B cell (primary cell): ENCODE data around the gene TMCC3. TPM values are rescaled to one million over a fixed set of nuclear protein-coding genes. Genes with fewer than 3 reads are reported as not detected.
A peak's percentile ranks its signal among the peaks of the same experiment; 100 is the strongest.

Experiments used
- ATAC-seq: fragments of 200-7000 bp; cut with Tn5 transposase; one replicate; pipeline ENCODE4 v1.10.0; 2021; ENCODE audit warnings: low read depth, mild to moderate bottlenecking, moderate number of reproducible peaks, moderate library complexity
- CTCF ChIA-PET: fragments of 350-600 bp; sonication (Branson Sonifier 250); formaldehyde crosslinking; loops from one replicate; lab custom pipeline; 2021; ENCODE audit warnings: antibody characterized with exemption, inconsistent platforms; lab: Charles Lee
- POLR2A ChIA-PET: fragments of 350-600 bp; sonication (Branson Sonifier 250); formaldehyde crosslinking; loops from one replicate; lab custom pipeline; 2021; ENCODE audit warnings: antibody characterized with exemption; lab: Charles Lee
- DNase-seq: peaks from one replicate; pipeline ENCODE4 v3.0.0; 2013
- H2AFZ ChIP-seq: 2 replicates; pipeline ENCODE4 v1.6.1; 2012; ENCODE audit warnings: mild to moderate bottlenecking, low read depth, low read length; ENCODE audit not compliant: insufficient read depth, poor library complexity, severe bottlenecking
- H3K27ac ChIP-seq, 2 donors: 1 replicate in 1 of 2; 2 replicates in 1 of 2; pipeline ENCODE4 v1.5.1; 2012 to 2013; ENCODE audit warnings: low read length in 2 of 2, mild to moderate bottlenecking in 2 of 2, moderate library complexity in 1 of 2
- H3K27me3 ChIP-seq, 4 experiments: fragments of 200-600 bp in 1 of 4; sonication (generic) in 1 of 4; replicated peaks in 1 of 4; 1 replicate in 2 of 4; 2 replicates in 2 of 4; pipeline versions ENCODE4 v1.6.1 to v1.7.0; 2013 to 2016; ENCODE audit warnings: low read length in 3 of 4, mild to moderate bottlenecking in 2 of 4, mixed read lengths in 1 of 4, moderate library complexity in 1 of 4; ENCODE audit not compliant: insufficient read depth in 4 of 4, control insufficient read depth in 3 of 4; ENCODE audit errors: control extremely low read depth in 1 of 4
- H3K36me3 ChIP-seq, 2 experiments: replicated peaks in 1 of 2; 1 replicate in 1 of 2; 2 replicates in 1 of 2; pipeline versions ENCODE4 v1.6.1 to v1.7.1; 2013; ENCODE audit warnings: low read length in 1 of 2; ENCODE audit not compliant: insufficient read depth in 2 of 2, control insufficient read depth in 1 of 2; ENCODE audit errors: control extremely low read depth in 1 of 2, extremely low read depth in 1 of 2
- H3K4me1 ChIP-seq, 2 donors: fragments of 200-600 bp in 1 of 2; sonication (generic) in 1 of 2; 1 replicate in 1 of 2; 2 replicates in 1 of 2; pipeline versions ENCODE4 v1.5.1 to v1.6.1; 2013 to 2017; ENCODE audit warnings: low read length in 2 of 2; ENCODE audit not compliant: control insufficient read depth in 2 of 2, insufficient read depth in 2 of 2
- H3K4me2 ChIP-seq: replicated peaks from 2 replicates; pipeline ENCODE3; 2012; ENCODE audit warnings: mild to moderate bottlenecking, low read depth, low read length; ENCODE audit not compliant: poor library complexity, severe bottlenecking
- H3K4me3 ChIP-seq, 5 experiments: fragments of 200-600 bp in 1 of 5; sonication (generic) in 1 of 5; 1 replicate in 3 of 5; 2 replicates in 2 of 5; pipeline versions ENCODE4 v1.5.1 to v1.7.0; 2011 to 2016; ENCODE audit warnings: low read length in 4 of 5, mild to moderate bottlenecking in 4 of 5, low read depth in 2 of 5, control low read depth in 1 of 5, moderate library complexity in 1 of 5; ENCODE audit not compliant: insufficient read depth in 1 of 5; ENCODE audit errors: control extremely low read depth in 1 of 5, extremely low read depth in 1 of 5
- H3K79me2 ChIP-seq: fragments of 200-600 bp; sonication (generic); one replicate; pipeline ENCODE4 v1.6.0; 2016; ENCODE audit warnings: low read length; ENCODE audit not compliant: control insufficient read depth, insufficient read depth
- H3K9ac ChIP-seq: fragments of 200-600 bp; sonication (generic); 2 replicates; pipeline ENCODE4 v1.6.1; 2017; ENCODE audit warnings: mild to moderate bottlenecking, low read length, moderate library complexity
- H3K9me3 ChIP-seq, 3 donors: one replicate each; pipeline versions ENCODE4 v1.6.1 to v1.7.1; 2013; ENCODE audit warnings: low read length in 2 of 3; ENCODE audit not compliant: control insufficient read depth in 2 of 3, insufficient read depth in 1 of 3; ENCODE audit errors: control extremely low read depth in 1 of 3
- H4K20me1 ChIP-seq: 2 replicates; pipeline ENCODE4 v1.6.0; 2012; ENCODE audit warnings: mild to moderate bottlenecking, low read length; ENCODE audit not compliant: insufficient read depth, control insufficient read depth, poor library complexity, severe bottlenecking
- H3K27ac Mint-ChIP-seq: one replicate; pipeline ENCODE4 v1.8.0; 2021; ENCODE audit warnings: mixed read lengths
- H3K27me3 Mint-ChIP-seq: one replicate; pipeline ENCODE4 v1.8.0; 2021; ENCODE audit warnings: mixed read lengths
- H3K4me1 Mint-ChIP-seq: one replicate; pipeline ENCODE4 v1.8.0; 2021; ENCODE audit warnings: mixed read lengths
- H3K4me3 Mint-ChIP-seq: one replicate; pipeline ENCODE4 v1.8.0; 2021; ENCODE audit warnings: mixed read lengths
- H3K9me3 Mint-ChIP-seq: one replicate; pipeline ENCODE4 v1.8.0; 2022; ENCODE audit warnings: mixed read lengths; ENCODE audit not compliant: insufficient read depth
- CTCF ChIP-seq: fragments of 200-600 bp; IDR thresholded peaks from one replicate; pipeline ENCODE4 v1.8.0; 2022; ENCODE audit warnings: antibody characterized with exemption, mild to moderate bottlenecking
- EZH2 ChIP-seq: IDR thresholded peaks from 2 replicates; pipeline ENCODE4 v1.6.1; 2012; ENCODE audit warnings: borderline replicate concordance, low read depth, mild to moderate bottlenecking, moderate library complexity, low read length; ENCODE audit not compliant: insufficient read depth, poor library complexity, severe bottlenecking
- WGBS: methylation state at CpG from one replicate; pipeline ENCODE4 v1.1.5; 2013; ENCODE audit warnings: missing lambda C conversion rate; ENCODE audit not compliant: insufficient coverage; 5-methylcytosine and 5-hydroxymethylcytosine counted together
- intact Hi-C: fragments of 100-400 bp; cut with micrococcal nuclease; formaldehyde crosslinking; loops from one replicate; pipeline ENCODE4 v1.10.0; 2022
- polyA plus RNA-seq: library from polyadenylated mRNA; depleted of rRNA; stranded (reverse); fragments of >200 nt; gene quantifications from 2 replicates; pipeline ENCODE4 v1.2.3, GENCODE V29; 2012
- total RNA-seq, 2 donors: library from RNA; stranded (reverse); fragments of 120-200 nt in 1 of 2; gene quantifications; 1 replicate in 1 of 2; 2 replicates in 1 of 2; pipeline versions ENCODE4 v1.2.3 to v1.2.4, GENCODE V29; 2013 to 2022

Gene TMCC3
- total and polyA plus RNA-seq, 2 donors (not counting 1 experiment from before 2014, with no cell fraction given): 4.5 to 8.8 TPM

GRCh38 chr12:94621662-94622359 is 28.5 kb downstream of the TMCC3 start:
- Histone ChIP-seq H3K27ac (peak overlapping the region in 1 of 2 donors; percentile 35), H3K4me2 (peak overlapping the region; percentile 66), H3K9me3 (peaks cover 0 to 16% (median 4%) of the 10 kb centered on the region in 3 donors), H3K4me3 (peak overlapping the region in 4 of 5 experiments; percentile 9 to 31 (median 28)), H4K20me1 (no peaks in the 10 kb centered on the region), H3K27me3 (no peaks in the 10 kb centered on the region), H3K4me1 (peaks cover 11 to 12% of the 10 kb centered on the region in 2 donors), H3K79me2 (peaks cover 19% of the 10 kb centered on the region), H3K9ac (peak overlapping the region; percentile 57), H2AFZ (peak overlapping the region; percentile 50), H3K36me3 (peaks cover 0 to 3% of the 10 kb centered on the region in 2 experiments)
- no CpG with 5 or more reads among the region's 7 CpGs for WGBS
- peak overlapping the region; percentile 83 for H3K4me3 Mint-ChIP-seq
- H3K4me1 Mint-ChIP-seq: peaks cover 19% of the 10 kb centered on the region
- H3K9me3 Mint-ChIP-seq: peaks cover 4% of the 10 kb centered on the region
- intact Hi-C loops: no loop called here
- peak; percentile 51 for DNase-seq
- POLR2A ChIA-PET: no interaction called here
- TF ChIP-seq CTCF (no peak), EZH2 (no peak)
- peak; percentile 65 for ATAC-seq
- peak overlapping the region; percentile 74 for H3K27ac Mint-ChIP-seq
- CTCF ChIA-PET: interaction anchor here (1.3 to 2.5 kb wide), 2 partner anchors 18 to 254 kb away, joined by 5 to 13 read pairs; no protein-coding TSS in a partner anchor
- H3K27me3 Mint-ChIP-seq: no peaks in the 10 kb centered on the region

- H3K79me2 ChIP-seq: peaks cover 20% of the 10 kb centered on the region
- intact Hi-C loops: no loop called here
- no peaks in the 10 kb centered on the region for H3K9me3 Mint-ChIP-seq
These were observed 29.7 kb downstream of the TMCC3 start for GRCh38 chr12:94620621-94621020.

More at GRCh38 chr12:94620621-94621020, 29.7 kb downstream of the TMCC3 start:
- Histone ChIP-seq H3K9ac (no peak overlapping the region), H3K4me2 (no peak overlapping the region), H3K4me3 (no peak overlapping the region), H3K36me3 (peaks cover 0 to 5% of the 10 kb centered on the region in 2 experiments), H3K4me1 (peaks cover 11 to 12% of the 10 kb centered on the region in 2 donors), H4K20me1 (no peaks in the 10 kb centered on the region), H3K27ac (no peak overlapping the region), H3K27me3 (no peaks in the 10 kb centered on the region), H2AFZ (no peak overlapping the region), H3K9me3 (peaks cover 0 to 8% (median 0%) of the 10 kb centered on the region in 3 donors)
- no CpG with 5 or more reads among the region's 3 CpGs for WGBS
- ATAC-seq (no peak), DNase-seq (no peak)
- H3K4me1 Mint-ChIP-seq: peaks cover 19% of the 10 kb centered on the region
- no peak overlapping the region for H3K4me3 Mint-ChIP-seq
- no peak overlapping the region for H3K27ac Mint-ChIP-seq
- ChIA-PET CTCF (interaction anchor here (1.3 kb wide), 1 partner anchor 255 kb away, joined by 5 read pairs; no protein-coding TSS in a partner anchor), POLR2A (interaction anchor here (0.6 kb wide), 1 partner anchor 1030 kb away, joined by 5 read pairs; no protein-coding TSS in a partner anchor)
- no peaks in the 10 kb centered on the region for H3K27me3 Mint-ChIP-seq
- TF ChIP-seq EZH2 (no peak), CTCF (no peak)
